Measurements from ENCODE around the gene CROCC2.

Gene CROCC2

GRCh38 chr2:240922245-240922981, 16.3 kb downstream of the CROCC2 start:
- H3K27ac ChIP-seq (ENCODE audit: low read depth, low read length, poor library complexity, severe bottlenecking): no peak overlapping the region
- H3K36me3 ChIP-seq (ENCODE audit: insufficient read depth, low read length): no peaks in the 10 kb centered on the region
- TF ChIP-seq CTCF (IDR thresholded peaks at IDR 0.05; ENCODE audit: low read length): no peak
- no peak for TF ChIP-seq EZH2 (IDR thresholded peaks at IDR 0.05; ENCODE audit: borderline replicate concordance, low read length)
- H3F3A ChIP-seq (ENCODE audit: insufficient read depth, low read length): no peaks in the 10 kb centered on the region
- H3K27me3 ChIP-seq (ENCODE audit: insufficient read depth, low read length): no peaks in the 10 kb centered on the region
- no peak overlapping the region for H3K4me2 ChIP-seq (ENCODE audit: low read length)
- no peak overlapping the region for H2AFZ ChIP-seq (ENCODE audit: low read length)
- no peak overlapping the region for H3K4me3 ChIP-seq (ENCODE audit: low read depth, low read length, poor library complexity, severe bottlenecking)
- H4K20me1 ChIP-seq (ENCODE audit: insufficient read depth, low read length): no peaks in the 10 kb centered on the region
- H3K9ac ChIP-seq (ENCODE audit: low read length): no peak overlapping the region
- no peaks in the 10 kb centered on the region for H3K9me2 ChIP-seq (ENCODE audit: low read depth, low read length)
- H3K79me2 ChIP-seq (ENCODE audit: insufficient read depth, low read length): no peaks in the 10 kb centered on the region
- H3K9me3 ChIP-seq (ENCODE audit: low read length): no peaks in the 10 kb centered on the region
- no peaks in the 10 kb centered on the region for H3K4me1 ChIP-seq (ENCODE audit: insufficient read depth, low read length, severe bottlenecking)

GRCh38 chr2:240922982-240923537, 16.9 kb downstream of the CROCC2 start:
- Histone ChIP-seq H3K36me3 (ENCODE audit: insufficient read depth, low read length) (no peaks in the 10 kb centered on the region), H4K20me1 (ENCODE audit: insufficient read depth, low read length) (no peaks in the 10 kb centered on the region), H3K9me3 (ENCODE audit: low read length) (no peaks in the 10 kb centered on the region), H3K27ac (ENCODE audit: low read depth, low read length, poor library complexity, severe bottlenecking) (no peak overlapping the region), H3K9ac (ENCODE audit: low read length) (no peak overlapping the region), H3F3A (ENCODE audit: insufficient read depth, low read length) (no peaks in the 10 kb centered on the region), H3K9me2 (ENCODE audit: low read depth, low read length) (no peaks in the 10 kb centered on the region), H3K79me2 (ENCODE audit: insufficient read depth, low read length) (no peaks in the 10 kb centered on the region), H3K27me3 (ENCODE audit: insufficient read depth, low read length) (no peaks in the 10 kb centered on the region), H3K4me1 (ENCODE audit: insufficient read depth, low read length, severe bottlenecking) (no peaks in the 10 kb centered on the region), H3K4me3 (ENCODE audit: low read depth, low read length, poor library complexity, severe bottlenecking) (no peak overlapping the region), H3K4me2 (ENCODE audit: low read length) (no peak overlapping the region), H2AFZ (ENCODE audit: low read length) (no peak overlapping the region)
- no peak for TF ChIP-seq CTCF (IDR thresholded peaks at IDR 0.05; ENCODE audit: low read length)
- no peak for TF ChIP-seq EZH2 (IDR thresholded peaks at IDR 0.05; ENCODE audit: borderline replicate concordance, low read length)

GRCh38 chr2:240925191-240925567, 19.0 kb downstream of the CROCC2 start:
- TF ChIP-seq EZH2 (IDR thresholded peaks at IDR 0.05; ENCODE audit: borderline replicate concordance, low read length) (no peak), CTCF (IDR thresholded peaks at IDR 0.05; ENCODE audit: low read length) (no peak)
- no peak overlapping the region for H2AFZ ChIP-seq (ENCODE audit: low read length)

More at GRCh38 chr2:240925191-240925567, 19.0 kb downstream of the CROCC2 start:
- Histone ChIP-seq H3K27me3 (ENCODE audit: insufficient read depth, low read length) (no peaks in the 10 kb centered on the region), H3K36me3 (ENCODE audit: insufficient read depth, low read length) (no peaks in the 10 kb centered on the region), H3K4me2 (ENCODE audit: low read length) (no peak overlapping the region), H3K9me2 (ENCODE audit: low read depth, low read length) (no peaks in the 10 kb centered on the region), H3K9me3 (ENCODE audit: low read length) (no peaks in the 10 kb centered on the region), H3K4me3 (ENCODE audit: low read depth, low read length, poor library complexity, severe bottlenecking) (no peak overlapping the region), H3K4me1 (ENCODE audit: insufficient read depth, low read length, severe bottlenecking) (no peaks in the 10 kb centered on the region), H3K27ac (ENCODE audit: low read depth, low read length, poor library complexity, severe bottlenecking) (no peak overlapping the region), H3K79me2 (ENCODE audit: insufficient read depth, low read length) (no peaks in the 10 kb centered on the region), H3F3A (ENCODE audit: insufficient read depth, low read length) (no peaks in the 10 kb centered on the region), H3K9ac (ENCODE audit: low read length) (no peak overlapping the region), H4K20me1 (ENCODE audit: insufficient read depth, low read length) (no peaks in the 10 kb centered on the region)
